ENCODE results near the gene MYOM3. TPM values are rescaled to one million over a fixed set of nuclear protein-coding genes. Genes with fewer than 3 reads are reported as not detected.

MYOM3 gene
- polyA plus RNA-seq, 2 donors = 0.27 to 0.37 TPM

Other genes starting within 250 kb of the MYOM3 start
- gene FUCA1, start 243.8 kb downstream of the MYOM3 start, polyA plus RNA-seq = 10 to 100 TPM in 1 of 2 donors, 1 to 10 TPM in 1; 7.3 to 10.2 TPM
- gene CNR2, start 198.8 kb downstream of the MYOM3 start, polyA plus RNA-seq = under 1 TPM; 0.01 to 0.02 TPM
- 10 to 100 TPM; 54.2 to 69.1 TPM for gene PNRC2, start 152.3 kb downstream of the MYOM3 start, polyA plus RNA-seq
- 10 to 100 TPM; 42.3 to 57.9 TPM for gene SRSF10, start 131.8 kb downstream of the MYOM3 start, polyA plus RNA-seq
- 10 to 100 TPM; 10.3 to 11.7 TPM for gene IL22RA1, start 31.0 kb upstream of the MYOM3 start, polyA plus RNA-seq
- gene IFNLR1, start 75.2 kb upstream of the MYOM3 start, polyA plus RNA-seq = 1 to 10 TPM; 2.2 to 2.9 TPM
- gene GRHL3, start 207.2 kb upstream of the MYOM3 start, polyA plus RNA-seq = 100 to 1,000 TPM in 1 of 2 donors, 10 to 100 TPM in 1; 59.0 to 115 TPM